ENCODE results near the gene CLSTN1.

DNA sequence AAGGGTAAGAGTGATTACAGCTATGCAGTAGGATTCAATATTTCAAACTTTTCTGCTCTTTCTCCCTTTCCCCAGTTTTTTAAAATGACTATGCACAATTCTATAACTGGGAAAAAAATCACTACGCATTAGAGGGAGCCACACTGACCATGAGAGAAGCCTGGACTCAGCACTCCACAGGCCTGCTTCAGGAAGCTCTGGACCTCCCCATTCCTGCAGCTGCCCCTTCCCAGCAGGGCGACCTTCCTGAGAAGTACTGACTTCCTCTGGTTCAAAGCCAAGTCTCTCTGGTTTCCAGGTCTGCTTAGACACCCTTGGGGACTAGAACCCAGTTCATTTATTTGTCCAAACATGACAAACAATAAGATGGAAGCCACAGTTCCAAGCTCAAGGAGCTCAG, 42.0 kb upstream of the CLSTN1 start:
- TF ChIP-seq, protein P1, sequence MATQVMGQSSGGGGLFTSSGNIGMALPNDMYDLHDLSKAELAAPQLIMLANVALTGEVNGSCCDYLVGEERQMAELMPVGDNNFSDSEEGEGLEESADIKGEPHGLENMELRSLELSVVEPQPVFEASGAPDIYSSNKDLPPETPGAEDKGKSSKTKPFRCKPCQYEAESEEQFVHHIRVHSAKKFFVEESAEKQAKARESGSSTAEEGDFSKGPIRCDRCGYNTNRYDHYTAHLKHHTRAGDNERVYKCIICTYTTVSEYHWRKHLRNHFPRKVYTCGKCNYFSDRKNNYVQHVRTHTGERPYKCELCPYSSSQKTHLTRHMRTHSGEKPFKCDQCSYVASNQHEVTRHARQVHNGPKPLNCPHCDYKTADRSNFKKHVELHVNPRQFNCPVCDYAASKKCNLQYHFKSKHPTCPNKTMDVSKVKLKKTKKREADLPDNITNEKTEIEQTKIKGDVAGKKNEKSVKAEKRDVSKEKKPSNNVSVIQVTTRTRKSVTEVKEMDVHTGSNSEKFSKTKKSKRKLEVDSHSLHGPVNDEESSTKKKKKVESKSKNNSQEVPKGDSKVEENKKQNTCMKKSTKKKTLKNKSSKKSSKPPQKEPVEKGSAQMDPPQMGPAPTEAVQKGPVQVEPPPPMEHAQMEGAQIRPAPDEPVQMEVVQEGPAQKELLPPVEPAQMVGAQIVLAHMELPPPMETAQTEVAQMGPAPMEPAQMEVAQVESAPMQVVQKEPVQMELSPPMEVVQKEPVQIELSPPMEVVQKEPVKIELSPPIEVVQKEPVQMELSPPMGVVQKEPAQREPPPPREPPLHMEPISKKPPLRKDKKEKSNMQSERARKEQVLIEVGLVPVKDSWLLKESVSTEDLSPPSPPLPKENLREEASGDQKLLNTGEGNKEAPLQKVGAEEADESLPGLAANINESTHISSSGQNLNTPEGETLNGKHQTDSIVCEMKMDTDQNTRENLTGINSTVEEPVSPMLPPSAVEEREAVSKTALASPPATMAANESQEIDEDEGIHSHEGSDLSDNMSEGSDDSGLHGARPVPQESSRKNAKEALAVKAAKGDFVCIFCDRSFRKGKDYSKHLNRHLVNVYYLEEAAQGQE (IDR thresholded peaks at IDR 0.05; ENCODE audit: insufficient read depth in 1 of 2, low read depth in 2 of 2, low read length in 1 of 2) = no peak
- TF ChIP-seq, protein P2, sequence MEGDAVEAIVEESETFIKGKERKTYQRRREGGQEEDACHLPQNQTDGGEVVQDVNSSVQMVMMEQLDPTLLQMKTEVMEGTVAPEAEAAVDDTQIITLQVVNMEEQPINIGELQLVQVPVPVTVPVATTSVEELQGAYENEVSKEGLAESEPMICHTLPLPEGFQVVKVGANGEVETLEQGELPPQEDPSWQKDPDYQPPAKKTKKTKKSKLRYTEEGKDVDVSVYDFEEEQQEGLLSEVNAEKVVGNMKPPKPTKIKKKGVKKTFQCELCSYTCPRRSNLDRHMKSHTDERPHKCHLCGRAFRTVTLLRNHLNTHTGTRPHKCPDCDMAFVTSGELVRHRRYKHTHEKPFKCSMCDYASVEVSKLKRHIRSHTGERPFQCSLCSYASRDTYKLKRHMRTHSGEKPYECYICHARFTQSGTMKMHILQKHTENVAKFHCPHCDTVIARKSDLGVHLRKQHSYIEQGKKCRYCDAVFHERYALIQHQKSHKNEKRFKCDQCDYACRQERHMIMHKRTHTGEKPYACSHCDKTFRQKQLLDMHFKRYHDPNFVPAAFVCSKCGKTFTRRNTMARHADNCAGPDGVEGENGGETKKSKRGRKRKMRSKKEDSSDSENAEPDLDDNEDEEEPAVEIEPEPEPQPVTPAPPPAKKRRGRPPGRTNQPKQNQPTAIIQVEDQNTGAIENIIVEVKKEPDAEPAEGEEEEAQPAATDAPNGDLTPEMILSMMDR (IDR thresholded peaks at IDR 0.05) = no peak
- TF ChIP-seq SIN3A (IDR thresholded peaks at IDR 0.05; ENCODE audit: borderline replicate concordance, insufficient read depth, low read depth, low read length) = no peak
